SK-N-DZ (cell line): ENCODE data around the gene UVRAG.
"Not testable (repeated sequence)": the region's sequence is repeated elsewhere in the genome, so short reads cannot be mapped to it uniquely, and the experiment has no call there.

Experiments used
- DNase-seq: peaks from one replicate; pipeline ENCODE4 v3.0.0-alpha.2; 2015; ENCODE audit warnings: low spot score

The UVRAG gene

DNA sequence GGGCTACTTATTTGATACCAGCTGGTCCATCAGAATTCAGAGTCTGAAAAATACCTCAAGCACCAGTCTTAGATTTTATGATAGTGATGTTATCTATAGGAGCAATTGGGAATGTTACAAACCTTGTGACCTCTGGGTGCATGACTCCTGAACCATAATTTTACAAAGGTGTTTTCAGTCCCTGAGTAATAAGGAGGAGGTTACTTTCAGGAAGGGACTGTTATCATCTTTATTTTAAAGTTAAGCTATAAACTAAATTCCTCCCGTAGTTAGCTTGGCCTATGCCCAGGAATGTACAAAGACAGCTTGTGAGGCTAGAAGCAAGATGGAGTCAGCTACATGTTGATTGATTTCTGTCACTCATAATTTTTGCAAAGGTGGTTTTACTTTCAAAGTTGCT is 101.9 kb downstream of the UVRAG start:
- DNase-seq: no peak

DNA sequence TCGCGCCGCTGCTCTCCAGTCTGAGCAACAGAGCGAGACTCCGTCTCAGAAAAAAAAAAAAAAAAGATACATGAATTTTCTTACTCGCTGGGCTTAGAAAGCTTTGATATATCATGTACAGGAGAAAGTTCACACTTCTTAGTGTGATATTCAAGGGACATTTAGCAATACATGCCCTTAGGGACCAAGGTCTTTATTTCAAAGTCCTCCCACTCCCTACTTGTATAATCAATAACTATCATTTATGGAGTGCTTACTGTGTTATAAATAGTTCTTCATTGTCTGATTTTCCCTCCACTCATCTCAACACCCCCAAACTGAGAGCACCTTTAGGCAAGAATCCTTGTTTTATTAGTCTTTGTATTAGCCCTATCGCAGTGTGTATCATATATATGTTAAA is 103.3 kb downstream of the UVRAG start:
- DNase-seq: no peak

DNA sequence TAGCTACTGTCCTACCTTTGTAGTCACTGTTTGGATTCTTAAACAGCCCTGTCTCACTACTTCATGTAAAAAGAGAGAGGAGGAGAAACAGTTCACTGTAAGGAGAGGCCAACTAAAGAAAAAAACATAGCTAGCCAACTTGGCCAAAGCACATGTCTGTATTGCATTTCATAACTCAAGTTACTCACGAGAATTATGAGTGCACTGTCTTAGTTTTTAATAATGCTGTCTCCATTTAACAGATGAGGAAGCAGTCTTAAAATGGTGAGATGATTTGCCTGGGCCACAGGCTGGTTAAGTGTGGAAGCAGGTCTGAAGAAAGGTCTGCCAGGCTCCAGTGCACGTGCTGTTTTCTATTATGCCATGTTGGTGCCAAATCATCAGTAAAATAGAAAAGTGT is 104.5 kb downstream of the UVRAG start:
- DNase-seq: no peak

DNA sequence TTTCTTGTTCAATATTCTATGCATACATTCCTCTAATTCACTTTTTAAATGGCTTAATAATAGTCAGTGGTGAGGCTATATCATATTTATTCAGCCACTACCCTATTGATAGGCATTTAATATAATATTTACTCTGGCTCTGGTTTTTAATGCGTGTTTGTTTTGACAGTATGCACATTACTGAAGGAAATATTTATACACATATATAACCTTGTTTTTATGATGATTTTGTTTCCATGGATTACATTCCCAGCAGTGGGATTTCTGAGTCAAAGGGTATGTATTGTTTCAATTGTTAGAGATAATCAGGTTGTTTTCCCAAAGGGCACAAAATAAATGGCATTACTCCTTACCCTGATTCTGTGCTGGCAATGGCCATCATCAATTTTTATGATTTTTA is 105.8 kb downstream of the UVRAG start:
- DNase-seq: no peak

DNA sequence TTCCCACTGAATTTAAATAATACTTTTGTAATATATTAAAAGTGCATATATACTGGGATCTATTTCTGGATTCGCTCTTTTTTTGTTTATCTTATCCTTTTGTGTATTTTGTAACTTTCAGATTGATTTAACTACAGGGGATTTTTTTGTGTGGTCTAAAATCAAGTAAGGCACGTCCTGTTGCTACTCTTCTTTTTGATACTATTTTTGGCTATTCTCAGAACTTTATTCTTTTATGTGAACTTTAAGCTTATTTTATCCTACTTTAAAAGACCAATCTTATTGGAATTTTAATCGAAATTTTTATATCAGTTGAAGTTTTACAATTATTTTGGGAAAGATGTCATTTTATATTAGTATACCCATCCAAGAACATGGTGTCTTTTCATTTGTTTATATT is 106.8 kb downstream of the UVRAG start:
- no peak for DNase-seq

DNA sequence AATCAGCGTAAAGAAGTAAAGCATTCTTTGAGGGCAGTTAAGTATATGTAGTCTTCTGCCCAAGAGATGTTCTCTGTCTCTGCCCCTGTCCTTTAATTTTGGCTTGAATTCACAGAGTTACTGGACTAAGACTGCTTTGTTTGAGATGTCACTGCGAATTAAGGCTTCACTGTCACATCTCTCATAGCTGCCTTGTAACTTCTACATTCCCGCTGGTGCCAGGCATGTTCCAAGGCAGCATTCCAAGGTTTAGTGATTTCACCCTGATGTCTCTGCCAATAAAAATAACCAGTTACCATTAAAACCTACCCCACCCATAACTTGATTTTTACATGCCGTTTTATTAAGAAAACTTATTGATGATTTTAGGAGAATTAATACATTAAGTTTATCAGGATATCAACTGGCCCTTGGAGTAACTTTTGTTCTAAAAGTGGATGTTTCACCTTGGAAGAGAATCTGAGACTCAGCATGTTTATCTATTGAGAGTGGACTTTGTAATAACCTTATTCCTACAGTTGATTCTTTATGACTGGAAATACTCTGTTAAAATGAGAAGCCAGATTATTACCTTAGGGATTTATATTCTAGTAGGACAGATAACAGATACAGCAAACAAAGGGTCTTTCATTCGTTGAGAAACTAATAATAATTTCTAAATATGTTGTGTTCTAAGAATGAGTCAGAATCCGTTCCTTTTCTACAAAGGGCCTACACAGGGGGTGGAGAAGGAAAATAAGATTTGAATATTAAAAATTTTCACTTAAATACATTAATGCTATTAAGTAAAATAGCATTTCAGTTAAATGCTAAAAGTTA is 110.2 kb downstream of the UVRAG start:
- DNase-seq: no peak

DNA sequence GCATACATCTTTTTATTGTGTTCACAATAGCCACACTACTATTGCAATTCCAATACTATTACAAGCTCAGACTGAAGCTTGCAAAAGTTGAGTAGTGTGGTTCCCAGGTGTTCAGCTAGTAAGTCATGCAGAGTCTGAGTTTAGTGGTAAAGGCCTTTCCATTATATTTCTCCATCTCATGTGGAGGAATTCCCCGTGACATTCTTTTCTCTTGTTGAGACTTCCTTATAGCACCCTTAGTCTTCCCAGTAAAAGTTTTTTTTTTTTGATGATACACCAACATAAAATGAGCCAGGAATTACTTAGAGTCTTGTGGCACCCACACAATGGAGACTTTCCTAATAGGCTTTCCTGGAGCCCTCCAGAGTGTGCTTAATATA is 110.8 kb downstream of the UVRAG start:
- no peak for DNase-seq

DNA sequence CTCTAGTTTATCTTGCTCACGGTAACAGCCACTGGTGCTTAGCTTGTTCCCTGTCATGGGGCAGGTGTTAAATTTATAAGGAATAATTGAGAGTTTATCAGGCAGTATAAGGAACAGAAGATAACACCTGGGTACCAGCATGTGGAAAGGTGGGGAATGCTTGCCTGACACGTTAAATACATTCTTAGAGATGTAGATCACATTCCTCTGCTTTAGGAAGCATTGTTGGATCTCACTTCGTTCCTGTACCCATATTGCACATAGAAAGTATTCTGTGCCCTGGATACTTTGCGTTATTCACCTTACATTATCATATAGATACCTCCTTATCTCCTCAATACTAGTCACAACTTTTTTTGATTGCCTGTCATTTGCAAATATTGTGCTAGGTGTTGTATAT is 114.7 kb downstream of the UVRAG start:
- DNase-seq: no peak

DNA sequence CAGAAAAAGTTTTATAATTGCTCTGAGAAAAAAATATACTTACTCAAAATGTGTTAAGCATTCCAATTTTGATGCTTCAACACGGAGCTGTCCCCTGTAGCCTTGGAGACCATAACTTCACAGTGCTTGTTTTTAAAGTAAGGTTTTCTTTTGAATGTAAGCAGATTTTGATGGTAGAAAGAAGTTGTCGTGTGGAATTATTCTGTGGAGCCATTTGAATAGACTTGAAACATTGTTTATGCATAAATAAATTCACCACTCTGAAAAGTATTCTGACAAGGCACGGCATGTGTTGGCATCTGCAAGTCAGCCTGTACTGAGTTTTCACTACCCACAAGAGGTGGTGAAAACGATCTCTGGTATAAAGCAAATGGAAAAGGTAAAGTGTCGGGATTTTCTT is 115.5 kb downstream of the UVRAG start:
- DNase-seq: no peak

DNA sequence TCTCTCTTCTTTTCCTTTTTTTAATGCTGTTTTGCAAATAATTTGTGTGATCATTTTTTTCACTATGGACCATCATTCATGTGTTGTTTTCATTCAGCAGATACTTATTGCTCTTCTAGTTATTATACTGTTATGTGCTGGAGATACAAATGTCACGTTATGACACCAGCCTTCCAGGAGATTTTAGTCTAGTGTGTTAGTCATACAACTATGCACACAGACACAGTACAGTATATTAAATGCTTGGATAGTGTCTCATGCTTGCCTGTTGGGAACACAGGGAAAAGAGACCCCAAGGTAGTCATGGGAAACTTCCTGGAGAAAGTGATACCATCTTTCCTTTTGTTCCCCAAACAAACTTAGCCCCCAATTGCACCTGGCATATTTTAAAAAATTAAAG is 116.1 kb downstream of the UVRAG start:
- no peak for DNase-seq

DNA sequence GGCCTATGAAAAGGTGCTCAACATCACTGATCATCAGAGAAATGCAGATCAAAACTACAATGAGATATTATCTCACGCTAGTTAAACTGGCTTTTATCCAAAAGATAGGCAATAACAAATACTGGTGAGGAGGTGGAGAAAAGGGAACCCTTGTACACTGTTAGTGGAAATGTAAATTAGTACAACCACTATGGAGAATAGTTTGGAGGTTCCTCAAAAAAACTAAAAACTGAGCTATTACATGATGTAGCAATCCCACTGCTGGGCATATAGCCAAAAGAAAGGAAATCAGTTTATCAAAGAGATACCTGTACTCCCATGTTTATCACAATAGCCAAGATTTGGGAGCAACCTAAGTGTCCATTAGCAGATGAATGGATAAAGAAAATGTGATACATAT is 118.7 kb downstream of the UVRAG start:
- not testable (repeated sequence) for DNase-seq

DNA sequence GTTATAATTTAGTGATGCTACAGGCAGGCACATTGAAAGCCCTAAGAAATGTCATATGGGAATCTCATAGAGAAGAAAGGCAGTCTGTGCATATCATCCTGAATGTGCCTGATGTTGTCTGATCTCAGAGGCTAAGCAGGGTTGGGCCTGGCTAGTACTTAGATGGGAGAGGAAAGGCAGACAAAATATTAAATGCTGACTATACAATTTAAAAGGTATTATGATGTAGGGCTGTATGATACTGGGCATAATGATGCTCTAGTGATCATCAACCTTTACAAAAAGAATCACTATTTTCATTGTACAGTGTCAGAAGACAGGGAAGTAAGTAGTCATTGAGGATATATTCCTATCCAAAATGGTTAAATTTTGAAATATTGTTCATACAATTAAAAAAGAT is 119.8 kb downstream of the UVRAG start:
- no peak for DNase-seq

DNA sequence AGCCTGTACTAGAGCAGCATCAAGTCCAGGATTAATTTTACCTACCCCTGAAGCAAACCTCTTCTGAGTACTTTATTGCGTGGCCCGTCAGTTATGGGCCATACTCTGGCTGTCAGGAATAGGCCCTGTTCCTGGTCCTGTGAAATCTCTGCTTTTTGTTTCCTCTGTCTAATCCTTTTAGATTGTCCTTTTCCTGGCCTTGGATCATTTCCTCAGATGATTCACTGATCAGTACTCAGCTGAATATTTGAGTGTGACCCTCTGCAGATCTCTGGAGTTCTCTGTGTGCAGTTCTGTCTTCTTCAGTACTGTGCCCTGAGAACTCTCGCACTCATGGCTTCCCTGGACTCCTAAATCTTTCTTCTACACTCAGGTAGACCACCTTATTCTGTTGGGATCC is 123.5 kb downstream of the UVRAG start:
- no peak for DNase-seq

DNA sequence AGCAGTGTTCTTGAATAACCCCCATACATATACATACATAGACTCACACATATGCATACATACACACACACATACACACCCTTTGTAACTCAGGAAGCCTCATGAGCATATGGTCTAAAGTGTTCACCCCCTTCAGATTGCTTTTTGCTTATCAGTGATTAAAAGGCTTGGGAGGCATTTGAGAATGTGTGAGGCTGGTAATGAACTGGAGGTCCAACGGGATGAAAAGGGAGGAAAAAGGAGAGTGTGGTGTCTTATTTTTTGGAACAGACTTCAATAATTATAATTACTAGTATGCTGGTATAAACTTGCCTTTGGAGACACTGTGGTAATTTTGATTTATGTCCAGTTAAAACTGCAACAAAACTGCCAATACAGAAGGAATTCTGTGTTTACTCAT is 124.5 kb downstream of the UVRAG start:
- no peak for DNase-seq

DNA sequence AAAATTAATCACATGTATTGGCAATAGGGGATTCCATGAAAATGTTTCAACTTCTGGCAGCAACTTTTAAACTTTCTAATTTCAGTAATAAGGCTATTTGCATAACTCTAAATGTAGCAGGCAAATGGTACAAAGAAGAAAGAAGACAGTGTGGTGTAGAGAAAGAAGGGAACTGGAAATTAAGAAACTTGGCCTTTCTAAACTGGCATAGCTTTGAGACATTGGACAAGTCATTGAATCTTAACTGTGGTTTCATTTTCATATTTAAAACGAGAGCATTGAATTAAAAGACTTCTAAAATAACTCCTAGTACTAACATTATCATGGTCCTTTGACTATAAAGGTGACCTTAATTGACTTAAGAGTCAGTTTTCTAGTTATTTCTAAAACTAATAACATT is 125.0 kb downstream of the UVRAG start:
- DNase-seq: no peak

DNA sequence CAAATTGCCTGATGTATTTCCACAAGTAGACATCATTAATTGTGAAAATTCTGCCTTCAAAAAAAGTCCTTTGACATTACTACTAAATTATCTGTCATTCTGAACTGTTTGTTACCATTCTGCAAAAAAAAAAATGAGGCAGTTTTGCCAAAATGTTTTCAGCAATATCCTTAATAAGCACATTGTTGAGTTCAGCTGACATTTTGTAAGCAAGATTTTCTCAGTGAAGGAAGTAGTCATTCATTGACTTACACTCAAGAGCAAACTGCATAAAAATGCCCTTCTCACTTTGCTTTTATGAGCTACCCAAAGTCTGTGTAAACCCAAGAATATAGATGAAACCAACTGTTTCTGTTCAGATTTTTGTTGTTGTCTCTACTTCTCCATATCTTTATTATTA is 125.9 kb downstream of the UVRAG start:
- DNase-seq: no peak

DNA sequence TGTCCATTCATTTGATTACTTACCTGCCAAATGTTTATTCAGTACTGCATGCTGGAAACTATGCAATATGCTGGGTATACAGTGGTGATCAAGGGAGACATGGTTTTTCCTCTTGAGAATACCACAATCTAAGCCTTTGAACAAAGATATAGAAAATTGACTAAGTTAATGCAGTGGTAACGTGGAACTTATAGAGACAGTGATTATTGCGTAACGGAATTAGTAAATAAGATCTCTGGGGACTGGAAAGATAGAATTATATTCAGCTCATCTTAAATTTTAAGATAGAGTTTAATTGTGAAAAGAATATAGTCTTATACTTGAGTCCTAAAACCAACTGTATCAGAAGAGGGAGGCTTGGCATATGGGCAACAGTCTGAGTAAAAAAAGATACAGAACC is 129.5 kb downstream of the UVRAG start:
- DNase-seq: no peak

DNA sequence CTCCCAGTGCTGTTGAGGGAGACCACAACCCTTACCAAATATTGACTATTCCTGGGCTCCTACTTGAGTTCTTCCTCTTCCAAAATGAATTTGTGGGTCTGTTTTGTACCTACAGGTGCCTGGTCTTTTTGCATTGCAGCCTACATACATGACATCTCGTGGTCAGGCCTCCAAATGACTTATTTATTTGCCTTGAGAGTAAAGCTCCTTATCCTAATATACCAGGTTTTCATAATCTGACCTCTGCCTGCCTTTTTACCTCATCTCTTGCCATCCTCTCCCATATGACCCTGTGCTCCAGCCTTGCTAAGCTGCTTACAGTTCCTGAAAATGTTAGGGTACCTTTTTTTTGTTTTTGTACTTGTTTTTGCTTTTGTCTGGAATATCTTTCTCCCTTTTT is 130.4 kb downstream of the UVRAG start:
- no peak for DNase-seq

DNA sequence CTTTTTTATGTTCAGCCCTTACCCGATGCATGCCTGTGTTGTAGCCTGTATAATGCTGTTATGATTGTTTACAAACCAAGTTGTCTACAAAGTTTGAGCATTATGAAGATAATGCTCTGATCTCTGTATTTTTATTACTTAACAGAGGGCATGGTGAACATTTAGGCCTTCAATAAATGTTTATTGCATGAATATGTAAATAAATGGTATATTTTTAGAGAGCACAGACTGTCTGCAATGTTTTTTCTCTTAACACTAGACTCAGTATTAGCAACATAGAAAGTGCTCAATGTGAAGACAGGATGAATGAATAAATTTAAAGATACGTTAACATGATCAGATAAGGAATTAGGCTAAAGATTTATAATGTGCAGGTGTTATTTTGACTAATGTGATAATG is 130.9 kb downstream of the UVRAG start:
- no peak for DNase-seq

DNA sequence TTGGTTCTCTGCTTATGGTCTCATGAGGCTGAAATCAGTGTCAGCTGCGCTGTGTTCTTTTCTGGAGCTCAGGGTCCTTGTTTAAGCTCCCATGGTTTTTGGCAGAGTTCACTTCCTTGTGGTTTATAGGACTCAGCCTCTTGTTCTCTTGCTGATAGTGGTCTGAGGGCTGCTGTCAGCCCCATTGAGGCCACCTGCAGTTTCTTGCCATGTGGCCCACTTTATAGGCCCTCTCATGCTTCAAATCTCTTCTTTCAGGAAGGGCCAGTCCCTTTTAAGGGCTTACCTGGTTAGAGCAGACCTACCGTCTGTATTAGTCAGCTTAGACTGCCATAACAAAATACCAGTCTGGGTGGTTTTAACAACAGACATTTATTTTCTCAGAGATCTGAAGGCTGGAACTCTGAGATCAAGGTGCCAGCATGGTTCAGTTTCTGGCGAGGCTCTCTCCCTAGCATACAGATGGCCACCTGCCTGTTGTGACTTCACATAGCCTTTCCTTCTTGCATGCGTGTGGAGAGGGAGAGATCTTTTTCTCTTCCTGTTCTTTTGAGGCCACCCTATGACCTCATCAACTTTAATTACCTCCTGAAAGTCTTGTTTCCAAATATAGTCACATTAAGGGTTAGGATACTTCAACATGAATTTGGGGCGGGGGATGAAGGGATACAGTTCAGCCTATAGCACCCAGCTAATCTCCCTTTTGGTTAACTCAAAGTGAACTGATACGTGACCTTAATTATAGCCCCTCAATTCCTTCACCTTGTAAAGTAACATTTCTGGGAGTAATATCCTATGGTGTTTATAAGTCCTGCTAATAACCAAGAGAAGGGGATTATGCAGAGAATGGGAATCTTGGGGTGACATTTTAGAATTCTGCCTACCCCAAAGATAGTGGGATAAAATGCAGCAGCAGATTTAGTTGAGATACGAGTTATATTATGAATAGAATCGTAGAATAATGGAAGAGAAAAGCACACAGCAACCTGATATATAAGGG is 131.8 kb downstream of the UVRAG start:
- DNase-seq: no peak

DNA sequence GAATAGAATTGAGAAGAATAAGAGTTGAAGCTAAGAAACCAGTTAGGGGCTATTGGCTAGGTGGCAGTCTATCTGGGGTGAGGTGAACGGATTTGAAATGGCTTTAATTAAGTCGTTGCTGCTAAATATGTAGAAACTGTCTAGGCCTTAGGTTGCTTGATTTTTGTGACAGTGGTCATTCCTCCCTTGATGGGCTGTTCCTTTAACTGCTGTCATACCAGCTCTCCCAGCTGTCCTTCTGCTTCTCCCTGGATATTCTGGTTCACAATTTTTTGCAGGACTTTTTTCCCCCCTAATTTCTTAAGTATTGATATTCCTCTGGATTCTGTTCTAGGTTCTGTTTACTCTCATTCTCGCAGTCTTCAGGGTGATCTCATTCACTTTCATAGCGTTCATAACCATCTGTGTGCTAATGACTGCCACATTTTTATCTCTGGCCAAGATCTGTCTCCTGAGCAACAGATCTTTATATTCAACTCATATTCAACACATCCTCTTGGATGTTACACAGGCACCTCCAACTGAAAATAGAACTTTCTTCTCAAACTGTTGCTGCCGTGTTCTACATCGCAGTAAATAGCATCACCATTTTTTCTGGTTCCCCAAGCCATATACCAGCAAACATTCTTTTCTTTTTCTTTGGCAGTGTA is 134.1 kb downstream of the UVRAG start:
- peak; percentile 48 for DNase-seq

DNA sequence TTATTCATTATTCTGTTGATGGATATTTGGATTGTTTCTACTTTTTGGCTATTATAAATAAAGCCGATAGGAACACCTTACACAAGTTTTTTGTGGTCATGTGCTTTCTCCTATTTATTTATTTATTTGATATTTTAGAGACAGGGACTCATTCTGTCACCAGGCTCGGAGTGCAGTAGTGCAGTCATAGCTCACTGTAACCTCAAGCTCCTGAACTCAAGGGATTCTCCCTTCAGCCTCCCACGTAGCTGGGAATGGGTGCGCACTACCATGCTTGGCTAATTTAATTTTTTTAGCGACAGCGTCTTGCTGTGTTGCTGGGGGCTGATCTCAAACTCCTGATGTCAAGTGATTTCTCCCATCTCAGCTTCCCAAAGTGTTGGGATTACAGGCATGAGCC is 135.1 kb downstream of the UVRAG start:
- peak; percentile 20 for DNase-seq
